Measurements from ENCODE around the gene PFN3.
A peak's percentile ranks its signal among the peaks of the same experiment; 100 is the strongest.

The PFN3 gene

DNA sequence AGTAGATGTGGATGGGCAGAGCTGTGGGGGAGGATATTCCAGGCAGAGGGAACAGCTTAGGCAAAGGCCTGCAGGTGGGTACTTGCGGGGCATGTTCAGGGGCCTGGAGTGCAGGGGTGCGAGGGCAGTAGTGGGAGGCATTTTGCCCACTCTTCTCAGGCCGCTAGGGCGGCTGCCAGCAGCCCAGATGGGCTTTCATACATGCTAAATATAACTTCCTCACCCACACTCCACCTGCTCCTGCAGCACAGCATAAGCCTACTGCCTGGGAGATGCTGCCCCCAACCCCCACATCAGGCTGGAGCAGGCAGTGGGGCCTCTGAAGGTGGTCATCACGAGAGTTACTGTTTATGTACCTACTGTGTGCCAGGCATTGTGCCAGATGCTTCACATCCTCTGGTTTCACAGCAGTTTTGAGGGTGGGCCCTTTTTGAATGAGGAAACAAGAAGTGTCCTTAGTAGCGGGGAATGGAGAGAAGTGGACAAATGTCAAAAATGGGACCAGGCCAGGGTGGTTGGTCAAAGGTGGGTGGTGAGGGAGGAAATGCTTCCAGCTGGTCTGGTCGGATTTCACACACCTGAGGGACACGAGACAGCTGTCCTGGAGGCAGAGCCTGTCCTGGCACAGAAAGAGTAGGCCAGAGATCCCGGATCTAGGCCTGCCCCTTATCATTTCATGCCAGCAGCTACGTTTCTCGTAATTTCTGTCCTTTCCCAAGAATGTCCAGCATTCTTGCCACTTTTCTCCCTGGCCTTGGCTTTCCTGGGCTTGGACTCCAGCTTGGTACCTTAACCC lies 30.6 kb downstream of the PFN3 start:
- TF ChIP-seq, protein P1, sequence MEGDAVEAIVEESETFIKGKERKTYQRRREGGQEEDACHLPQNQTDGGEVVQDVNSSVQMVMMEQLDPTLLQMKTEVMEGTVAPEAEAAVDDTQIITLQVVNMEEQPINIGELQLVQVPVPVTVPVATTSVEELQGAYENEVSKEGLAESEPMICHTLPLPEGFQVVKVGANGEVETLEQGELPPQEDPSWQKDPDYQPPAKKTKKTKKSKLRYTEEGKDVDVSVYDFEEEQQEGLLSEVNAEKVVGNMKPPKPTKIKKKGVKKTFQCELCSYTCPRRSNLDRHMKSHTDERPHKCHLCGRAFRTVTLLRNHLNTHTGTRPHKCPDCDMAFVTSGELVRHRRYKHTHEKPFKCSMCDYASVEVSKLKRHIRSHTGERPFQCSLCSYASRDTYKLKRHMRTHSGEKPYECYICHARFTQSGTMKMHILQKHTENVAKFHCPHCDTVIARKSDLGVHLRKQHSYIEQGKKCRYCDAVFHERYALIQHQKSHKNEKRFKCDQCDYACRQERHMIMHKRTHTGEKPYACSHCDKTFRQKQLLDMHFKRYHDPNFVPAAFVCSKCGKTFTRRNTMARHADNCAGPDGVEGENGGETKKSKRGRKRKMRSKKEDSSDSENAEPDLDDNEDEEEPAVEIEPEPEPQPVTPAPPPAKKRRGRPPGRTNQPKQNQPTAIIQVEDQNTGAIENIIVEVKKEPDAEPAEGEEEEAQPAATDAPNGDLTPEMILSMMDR (conservative IDR thresholded peaks at IDR 0.05; ENCODE audit: low read length): no peak; the same call in 1 of the 2 replicates
- H3K4me3 ChIP-seq (ENCODE audit: low read length): no peak overlapping the region
- no peak for DNase-seq (ENCODE audit: low read depth)

DNA sequence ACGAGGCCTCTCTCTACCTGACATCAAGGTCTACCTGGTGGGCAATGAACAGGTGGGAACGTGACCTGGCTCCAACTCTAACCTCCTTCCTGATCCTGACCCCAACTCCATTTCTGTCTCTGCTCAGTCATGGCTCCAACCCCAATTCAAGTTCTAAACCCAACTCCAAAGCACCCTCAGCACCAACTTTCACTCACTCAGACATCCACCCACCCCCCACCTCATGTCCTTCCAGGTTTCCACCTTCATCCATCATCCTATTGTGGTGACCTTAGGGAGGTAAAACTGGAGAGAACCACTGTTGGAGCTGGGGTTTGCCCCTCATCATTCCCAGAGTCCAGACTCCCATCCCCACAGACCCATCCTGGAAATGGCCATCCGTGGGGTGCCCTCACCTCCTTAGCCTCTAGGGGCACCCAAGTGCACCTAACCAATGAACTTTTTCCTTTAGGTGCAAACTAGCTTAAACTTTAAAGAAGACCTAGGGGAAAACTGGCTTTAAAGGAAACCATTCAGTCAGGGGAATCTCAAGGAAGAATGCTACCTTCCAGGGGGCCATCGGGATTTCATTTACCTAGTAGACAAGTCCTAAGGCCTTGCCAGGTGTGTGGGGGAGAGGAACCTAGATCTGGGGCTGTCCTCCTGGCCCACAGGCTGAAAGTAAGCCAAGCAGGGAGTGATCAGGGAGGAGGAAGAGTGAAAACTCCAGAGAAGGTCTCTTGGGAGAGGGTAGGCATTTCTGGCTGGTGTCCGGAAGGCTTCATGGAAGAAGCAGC lies 31.4 kb downstream of the PFN3 start:
- peak; percentile 6 for DNase-seq (ENCODE audit: low read depth)
- TF ChIP-seq, protein P1 (conservative IDR thresholded peaks at IDR 0.05; ENCODE audit: low read length): peak; percentile 67

DNA sequence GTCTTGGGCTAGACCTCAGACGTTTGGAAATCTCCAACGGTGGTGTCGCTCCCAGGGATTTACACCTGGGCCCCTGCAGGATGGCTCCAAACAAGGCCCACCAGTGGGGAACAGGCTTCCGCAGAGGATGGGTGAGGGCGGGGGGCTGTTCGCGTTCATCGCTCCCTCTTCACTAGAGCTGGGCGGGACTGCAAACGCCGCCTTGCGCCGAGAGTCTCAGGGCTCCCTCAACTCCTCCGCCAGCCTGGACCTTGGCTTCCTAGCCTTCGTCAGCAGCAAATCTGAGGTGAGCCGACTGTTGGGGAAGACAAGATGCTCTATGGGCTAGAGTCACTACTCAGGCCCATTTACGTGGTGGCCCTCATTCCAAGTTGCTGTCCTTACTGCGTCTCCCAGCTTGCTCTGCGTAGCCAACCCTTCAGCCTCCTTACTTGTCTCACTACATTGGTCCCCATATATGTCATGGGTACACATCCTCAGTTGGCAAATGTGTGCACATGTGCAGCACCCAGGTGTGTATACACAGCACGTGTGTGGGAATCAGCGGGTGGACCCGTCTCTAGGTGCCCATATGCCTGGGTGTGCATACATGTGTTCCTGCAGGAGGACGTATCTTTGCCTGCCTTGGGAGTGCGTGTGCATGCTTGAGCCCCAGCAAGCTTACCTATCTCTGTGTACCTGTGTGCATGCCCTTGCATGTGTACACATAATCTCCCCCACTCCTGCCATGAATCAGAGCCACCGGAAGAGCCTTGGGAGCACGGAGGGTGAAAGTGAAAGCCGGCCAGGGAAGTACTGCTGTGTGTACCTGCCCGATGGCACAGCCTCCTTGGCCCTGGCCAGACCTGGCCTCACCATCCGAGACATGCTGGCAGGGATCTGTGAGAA lies 32.2 kb downstream of the PFN3 start:
- H3K4me3 ChIP-seq (ENCODE audit: low read length): no peak overlapping the region
- TF ChIP-seq, protein P1 (conservative IDR thresholded peaks at IDR 0.05; ENCODE audit: low read length): no peak
- no peak for DNase-seq (ENCODE audit: low read depth)

More for the DNA sequence above, 31.4 kb downstream of the PFN3 start:
- no peak overlapping the region for H3K4me3 ChIP-seq (ENCODE audit: low read length)

DNA sequence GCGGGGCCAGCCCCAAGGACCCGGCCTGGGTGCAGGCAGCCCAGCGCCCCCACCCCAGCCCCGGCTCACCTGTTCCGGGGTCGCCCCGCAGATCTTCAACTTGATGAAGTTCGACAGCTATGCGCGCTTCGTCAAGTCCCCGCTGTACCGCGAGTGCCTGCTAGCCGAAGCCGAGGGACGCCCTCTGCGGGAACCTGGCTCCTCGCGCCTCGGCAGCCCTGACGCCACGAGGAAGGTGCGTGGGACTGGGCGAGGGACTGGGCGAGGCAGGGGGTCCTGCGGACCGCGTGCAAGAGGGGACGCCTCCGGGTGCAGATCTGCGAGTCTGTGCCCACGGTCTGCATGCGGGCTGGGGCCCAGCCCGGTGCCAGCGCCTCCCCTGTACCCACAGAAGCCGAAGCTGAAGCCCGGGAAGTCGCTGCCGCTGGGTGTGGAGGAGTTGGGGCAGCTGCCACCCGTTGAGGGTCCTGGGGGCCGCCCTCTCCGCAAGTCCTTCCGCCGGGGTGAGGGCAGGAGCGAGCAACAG lies 33.1 kb downstream of the PFN3 start:
- peak overlapping the region; percentile 52 for H3K4me3 ChIP-seq (ENCODE audit: low read length)
- TF ChIP-seq, protein P1 (conservative IDR thresholded peaks at IDR 0.05; ENCODE audit: low read length): 0 out of 2 replicates have a peak, but pooled peaks have one; percentile 5

DNA sequence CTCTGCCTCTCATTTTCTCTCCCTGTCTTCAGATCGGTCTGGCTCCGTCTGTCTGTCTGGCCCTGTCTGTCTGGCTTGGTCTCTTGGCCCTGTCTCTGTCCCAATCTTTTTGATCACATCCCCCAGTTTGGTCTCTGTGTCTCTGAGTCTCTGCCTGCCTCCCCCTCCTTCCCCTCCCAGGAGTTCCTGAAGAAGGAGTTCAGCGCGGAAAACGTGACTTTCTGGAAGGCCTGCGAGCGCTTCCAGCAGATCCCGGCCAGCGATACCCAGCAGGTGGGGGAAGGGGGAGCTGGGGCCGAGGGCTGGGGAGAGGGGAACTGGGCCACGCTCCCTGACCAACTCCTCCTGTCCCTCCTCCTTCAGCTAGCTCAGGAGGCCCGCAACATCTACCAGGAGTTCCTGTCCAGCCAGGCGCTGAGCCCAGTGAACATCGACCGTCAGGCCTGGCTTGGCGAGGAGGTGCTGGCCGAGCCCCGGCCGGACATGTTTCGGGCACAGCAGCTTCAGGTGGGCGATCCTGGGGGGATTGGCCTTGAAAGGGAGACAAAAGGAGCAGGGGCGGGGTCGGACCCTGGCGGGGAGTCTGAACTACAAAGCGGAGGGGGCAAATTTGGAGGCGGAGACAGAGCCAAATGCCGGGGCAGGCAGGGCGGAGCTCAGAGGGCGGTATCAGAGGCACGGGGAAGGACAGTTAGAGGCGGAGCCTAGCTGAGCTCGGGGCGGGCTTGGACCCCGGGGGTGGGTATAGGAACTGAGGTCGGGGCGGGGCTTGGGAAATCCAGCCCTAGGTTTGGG lies 33.7 kb downstream of the PFN3 start:
- peak; percentile 77 for DNase-seq (ENCODE audit: low read depth)
- TF ChIP-seq, protein P1 (conservative IDR thresholded peaks at IDR 0.05; ENCODE audit: low read length): no peak
- peak overlapping the region; percentile 57 for H3K4me3 ChIP-seq (ENCODE audit: low read length)

More for the DNA sequence above, 33.1 kb downstream of the PFN3 start:
- no peak for DNase-seq (ENCODE audit: low read depth)
